DMS153 treated with DMSO at 0.1 percent for 48 hours (cell line): ENCODE measurements around the gene GABBR2.

ENCODE experiments used
- DNase-seq: peaks from one replicate; lab custom pipeline; 2025; ENCODE audit not compliant: unreplicated experiment; lab: John Stamatoyannopoulos, UW

GABBR2 gene

GRCh38 chr9:98359569-98359968 is 349.2 kb downstream of the GABBR2 start:
- no peak for DNase-seq

GRCh38 chr9:98357921-98358535 is 350.7 kb downstream of the GABBR2 start:
- DNase-seq, result no peak

- DNase-seq, result no peak
These were observed 351.6 kb downstream of the GABBR2 start for GRCh38 chr9:98356953-98357690.

- no peak for DNase-seq
These were observed 352.4 kb downstream of the GABBR2 start for GRCh38 chr9:98356326-98356725.

- DNase-seq, result no peak
These were observed 357.4 kb downstream of the GABBR2 start for GRCh38 chr9:98351370-98351769.

GRCh38 chr9:98347642-98348041 is 361.1 kb downstream of the GABBR2 start:
- no peak for DNase-seq

- DNase-seq, result no peak
These were observed 363.7 kb downstream of the GABBR2 start for GRCh38 chr9:98345011-98345410.

GRCh38 chr9:98344581-98344980 is 364.2 kb downstream of the GABBR2 start:
- DNase-seq, result no peak

GRCh38 chr9:98342820-98343210 is 365.9 kb downstream of the GABBR2 start:
- no peak for DNase-seq

GRCh38 chr9:98342098-98342819 is 366.5 kb downstream of the GABBR2 start:
- DNase-seq, result no peak

- no peak for DNase-seq
These were observed 367.3 kb downstream of the GABBR2 start for GRCh38 chr9:98341157-98342097.

- DNase-seq, result no peak
These were observed 368.5 kb downstream of the GABBR2 start for GRCh38 chr9:98339987-98340800.

- no peak for DNase-seq
These were observed 373.1 kb downstream of the GABBR2 start for GRCh38 chr9:98335661-98336060.

GRCh38 chr9:98334796-98335195 is 373.9 kb downstream of the GABBR2 start:
- DNase-seq, result no peak

GRCh38 chr9:98333703-98334582 is 374.8 kb downstream of the GABBR2 start:
- no peak for DNase-seq

GRCh38 chr9:98332405-98332831 is 376.3 kb downstream of the GABBR2 start:
- no peak for DNase-seq

- no peak for DNase-seq
These were observed 377.0 kb downstream of the GABBR2 start for GRCh38 chr9:98331536-98332259.

GRCh38 chr9:98330831-98331230 is 377.9 kb downstream of the GABBR2 start:
- DNase-seq, result no peak
